Brain microvascular endothelial cell (primary cell): ENCODE data around the gene LDLRAD4.

Experiments used
- DNase-seq: peaks from one replicate; pipeline ENCODE4 v3.0.0-alpha.2; 2020
- H3K27ac ChIP-seq: fragments of 250-450 bp; sonication (Bioruptor Pico); 2 replicates; pipeline ENCODE4 v1.5.1; 2020; ENCODE audit warnings: mild to moderate bottlenecking, moderate library complexity
- H3K27me3 ChIP-seq: fragments of 250-450 bp; sonication (Bioruptor Pico); replicated peaks from 2 replicates; pipeline ENCODE4 v1.5.1; 2020; ENCODE audit warnings: mild to moderate bottlenecking
- H3K36me3 ChIP-seq: fragments of 250-450 bp; sonication (Bioruptor Pico); replicated peaks from 2 replicates; pipeline ENCODE4 v1.5.1; 2020; ENCODE audit warnings: mild to moderate bottlenecking
- H3K4me3 ChIP-seq: 2 replicates; pipeline ENCODE4 v1.5.1; 2011; ENCODE audit warnings: low read depth, mild to moderate bottlenecking, control low read depth, low read length, moderate library complexity
- in situ Hi-C: cut with HindIII; loops from 2 replicates; pipeline ENCODE4 v1.10.0; 2017; ENCODE audit warnings: low sequenced_read_pairs, low pct_ligation_motif_present
- TF ChIP-seq, protein P1 (sequence below): IDR thresholded peaks from 2 replicates; pipeline ENCODE4 v1.5.1; 2011; ENCODE audit warnings: low read depth, mild to moderate bottlenecking, moderate library complexity, low read length, control low read depth, inconsistent platforms; ENCODE audit errors: missing control alignments

Gene LDLRAD4

DNA sequence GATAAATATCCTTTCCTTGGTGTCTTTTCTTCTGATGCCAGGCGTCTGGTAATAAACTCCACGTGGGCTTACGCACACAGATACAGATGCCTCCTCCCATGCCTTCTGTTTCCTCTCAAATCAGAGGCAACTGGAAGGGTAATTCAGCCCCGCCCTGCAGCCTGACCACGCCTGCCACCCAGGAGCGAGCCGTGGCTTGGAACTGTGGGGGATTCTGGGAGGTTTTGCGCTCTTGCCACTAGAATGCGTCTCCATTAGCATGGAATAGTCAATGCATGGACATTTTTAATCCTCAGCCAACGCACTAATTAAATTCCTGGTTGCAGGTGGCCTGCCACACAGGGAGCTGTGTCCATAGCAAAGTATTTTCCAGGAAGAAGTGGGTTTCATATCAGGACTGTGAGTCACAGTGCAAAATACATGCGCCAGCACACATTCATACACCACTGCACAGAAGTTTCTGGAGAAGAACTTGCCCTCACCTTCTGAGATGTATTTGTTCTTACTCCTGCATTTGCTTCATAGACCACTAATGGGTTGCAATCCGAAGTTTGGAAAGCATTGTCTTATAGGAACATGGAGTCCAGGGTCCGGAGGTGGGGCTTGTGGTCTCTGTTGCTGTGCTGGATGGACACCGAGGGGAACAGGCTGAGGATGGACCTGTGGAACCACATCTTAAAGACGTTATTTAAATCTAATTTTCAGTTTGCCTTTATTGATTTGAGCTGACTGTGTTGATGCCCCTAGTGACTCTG is 151.4 kb downstream of the LDLRAD4 start:
- peak; percentile 17 for DNase-seq
- Histone ChIP-seq H3K27me3 (no peaks in the 10 kb centered on the region), H3K4me3 (no peak overlapping the region), H3K36me3 (no peaks in the 10 kb centered on the region), H3K27ac (no peak overlapping the region)
- in situ Hi-C loops: no loop called here
- TF ChIP-seq, protein P1, sequence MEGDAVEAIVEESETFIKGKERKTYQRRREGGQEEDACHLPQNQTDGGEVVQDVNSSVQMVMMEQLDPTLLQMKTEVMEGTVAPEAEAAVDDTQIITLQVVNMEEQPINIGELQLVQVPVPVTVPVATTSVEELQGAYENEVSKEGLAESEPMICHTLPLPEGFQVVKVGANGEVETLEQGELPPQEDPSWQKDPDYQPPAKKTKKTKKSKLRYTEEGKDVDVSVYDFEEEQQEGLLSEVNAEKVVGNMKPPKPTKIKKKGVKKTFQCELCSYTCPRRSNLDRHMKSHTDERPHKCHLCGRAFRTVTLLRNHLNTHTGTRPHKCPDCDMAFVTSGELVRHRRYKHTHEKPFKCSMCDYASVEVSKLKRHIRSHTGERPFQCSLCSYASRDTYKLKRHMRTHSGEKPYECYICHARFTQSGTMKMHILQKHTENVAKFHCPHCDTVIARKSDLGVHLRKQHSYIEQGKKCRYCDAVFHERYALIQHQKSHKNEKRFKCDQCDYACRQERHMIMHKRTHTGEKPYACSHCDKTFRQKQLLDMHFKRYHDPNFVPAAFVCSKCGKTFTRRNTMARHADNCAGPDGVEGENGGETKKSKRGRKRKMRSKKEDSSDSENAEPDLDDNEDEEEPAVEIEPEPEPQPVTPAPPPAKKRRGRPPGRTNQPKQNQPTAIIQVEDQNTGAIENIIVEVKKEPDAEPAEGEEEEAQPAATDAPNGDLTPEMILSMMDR: no peak

DNA sequence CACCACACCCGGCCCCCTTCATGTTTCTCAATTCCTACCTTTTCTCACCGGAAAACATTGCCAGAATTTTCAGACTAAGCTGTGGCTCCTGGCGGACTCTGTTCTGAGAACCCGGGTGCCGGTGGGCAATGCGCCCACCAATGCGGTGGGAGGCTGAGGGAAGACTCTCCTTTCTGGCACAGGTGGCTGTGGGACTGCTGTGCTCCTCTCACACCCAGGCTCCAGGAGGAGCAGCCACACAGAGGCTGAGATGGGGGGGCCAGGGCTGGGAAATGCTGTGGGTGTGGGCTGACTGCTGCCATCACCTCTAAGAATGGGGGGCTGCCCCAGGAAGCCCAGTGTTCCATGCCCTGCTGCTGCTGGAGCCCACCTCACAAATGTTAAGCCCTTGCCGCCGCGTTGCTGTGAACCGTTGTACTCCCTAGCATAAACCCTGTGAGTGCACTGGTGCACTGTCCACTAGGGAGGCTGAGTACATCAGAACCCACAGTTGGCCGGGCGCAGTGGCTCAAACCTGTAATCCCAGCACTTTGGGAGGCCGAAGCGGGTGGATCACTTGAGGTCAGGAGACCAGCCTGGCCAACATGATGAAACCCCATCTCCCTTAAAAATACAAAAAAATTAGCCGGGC is 152.6 kb downstream of the LDLRAD4 start:
- Histone ChIP-seq H3K27ac (no peak overlapping the region), H3K36me3 (no peaks in the 10 kb centered on the region), H3K4me3 (no peak overlapping the region), H3K27me3 (no peaks in the 10 kb centered on the region)
- in situ Hi-C loops: no loop called here
- DNase-seq: no peak
- TF ChIP-seq, protein P1: no peak

DNA sequence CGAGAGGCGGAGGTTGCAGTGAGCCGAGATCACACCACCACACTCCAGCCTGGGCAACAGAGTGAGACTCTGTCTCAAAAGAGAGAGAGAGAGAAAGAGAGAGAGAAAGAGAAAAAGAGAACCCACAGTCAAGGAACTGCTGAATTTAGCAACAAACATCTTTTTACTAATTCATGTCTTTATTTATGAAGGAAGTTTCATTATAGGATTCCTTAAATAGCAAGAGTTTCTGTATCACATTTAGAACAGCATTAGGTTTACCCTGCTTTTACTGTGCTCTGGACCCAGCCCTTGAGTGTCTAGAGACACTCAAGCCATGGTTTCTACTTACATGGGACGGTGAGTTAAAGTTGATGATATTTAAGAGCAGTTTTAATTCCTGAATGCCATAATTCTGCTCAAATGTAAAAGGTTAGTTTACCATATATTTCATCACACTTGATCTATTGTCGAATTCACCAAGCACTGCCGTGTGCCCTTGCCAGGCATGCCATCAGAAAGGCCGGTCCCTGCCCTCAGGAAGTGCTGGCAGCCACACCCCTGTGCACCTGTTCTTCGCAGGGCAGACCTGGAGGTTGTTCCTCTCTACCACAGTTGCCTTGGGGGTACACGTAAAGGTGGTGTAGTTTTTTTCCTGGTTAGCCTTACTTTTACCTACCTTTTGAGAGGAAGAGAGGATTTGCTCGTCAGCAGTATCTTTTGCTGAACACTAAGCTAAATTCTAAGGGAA is 153.3 kb downstream of the LDLRAD4 start:
- TF ChIP-seq, protein P1: no peak

DNA sequence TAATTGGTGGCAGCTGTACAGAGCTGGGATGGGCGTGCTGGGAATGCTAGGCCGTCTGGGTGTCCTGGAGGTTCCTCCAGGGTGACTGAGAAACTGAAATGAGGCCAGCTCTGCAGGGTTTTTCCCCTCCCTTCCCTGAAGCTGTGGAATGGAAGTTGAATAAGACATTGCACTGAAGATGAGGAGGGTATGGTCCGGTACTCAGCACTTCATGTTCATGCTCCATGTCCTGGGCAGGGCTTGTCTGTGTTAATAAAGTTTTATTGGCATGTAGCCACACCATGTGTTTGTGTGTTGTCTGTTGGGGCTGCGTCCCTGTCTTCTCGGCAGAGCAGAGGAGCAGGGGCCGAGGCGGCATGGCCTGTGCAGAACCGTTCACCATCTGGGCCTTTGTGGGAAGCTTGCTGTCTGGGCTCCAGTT is 154.0 kb downstream of the LDLRAD4 start:
- TF ChIP-seq, protein P1: no peak
- Histone ChIP-seq H3K36me3 (no peaks in the 10 kb centered on the region), H3K27ac (no peak overlapping the region), H3K4me3 (no peak overlapping the region), H3K27me3 (no peaks in the 10 kb centered on the region)
- DNase-seq: no peak
- in situ Hi-C loops: no loop called here

More for the DNA sequence above, 153.3 kb downstream of the LDLRAD4 start:
- Histone ChIP-seq H3K4me3 (no peak overlapping the region), H3K27me3 (no peaks in the 10 kb centered on the region), H3K27ac (no peak overlapping the region), H3K36me3 (no peaks in the 10 kb centered on the region)
- DNase-seq: no peak
- in situ Hi-C loops: no loop called here

DNA sequence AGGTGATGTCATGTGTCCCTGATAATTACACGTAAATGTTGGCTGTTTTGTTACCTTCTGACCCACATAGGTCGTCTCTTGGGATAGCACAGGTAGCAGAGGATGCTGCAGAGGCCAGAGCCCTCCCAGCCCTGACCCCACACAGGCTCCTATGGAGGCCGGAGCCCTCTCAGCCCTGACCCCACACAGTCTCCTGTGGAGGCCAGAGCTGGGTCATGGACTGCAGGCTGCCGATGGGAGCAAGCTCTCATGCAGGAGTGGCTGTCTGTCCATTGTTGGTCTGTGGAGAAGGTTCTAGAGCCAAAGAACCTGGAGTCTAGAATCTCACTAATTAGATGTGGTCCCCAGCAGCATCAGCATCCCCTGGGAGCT is 155.5 kb downstream of the LDLRAD4 start:
- no peaks in the 10 kb centered on the region for H3K27me3 ChIP-seq
- H3K4me3 ChIP-seq: no peak overlapping the region
- no peaks in the 10 kb centered on the region for H3K36me3 ChIP-seq
- in situ Hi-C loops: no loop called here
- no peak overlapping the region for H3K27ac ChIP-seq
- DNase-seq: no peak
- TF ChIP-seq, protein P1: no peak
